ENCODE data around the gene GOLGA6D. TPM values are rescaled to one million over a fixed set of nuclear protein-coding genes. Genes with fewer than 3 reads are reported as not detected.
"Not testable (repeated sequence)": the region's sequence is repeated elsewhere in the genome, so short reads cannot be mapped to it uniquely, and the experiment has no call there.

Gene GOLGA6D
- total RNA-seq, 2 experiments from 2014 or later: not detected

DNA sequence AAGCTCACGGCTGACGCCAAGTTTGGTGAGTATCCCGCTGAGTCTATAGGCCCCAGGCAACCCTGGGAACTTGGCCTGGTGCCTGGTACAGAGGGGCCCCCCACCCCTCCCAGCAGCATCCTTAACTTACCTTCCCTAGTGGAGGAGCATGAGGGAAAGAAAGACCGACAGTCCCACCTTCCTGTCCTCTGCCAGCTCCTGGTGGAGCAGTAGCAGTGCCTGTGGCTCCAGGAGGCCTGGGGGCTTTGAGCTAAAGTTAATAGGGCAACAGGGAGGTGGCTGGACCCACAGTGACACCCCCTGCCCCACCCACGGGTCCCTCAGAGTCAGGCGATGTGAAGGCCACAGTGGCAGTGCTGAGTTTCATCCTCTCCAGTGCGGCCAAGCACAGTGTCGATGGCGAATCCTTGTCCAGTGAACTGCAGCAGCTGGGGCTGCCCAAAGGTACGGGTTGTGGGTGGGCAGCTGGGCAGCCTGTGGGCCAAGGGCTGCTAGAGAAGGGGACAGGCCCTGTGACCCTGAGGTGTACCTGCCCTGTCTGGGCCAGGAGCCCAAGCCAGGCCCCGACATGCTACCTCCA, 56.1 kb downstream of the GOLGA6D start:
- Mint-ChIP-seq H3K36me3 (ENCODE audit: low read depth) (peaks cover 6% of the 10 kb centered on the region), H3K4me3 (no peak overlapping the region), H3K27ac (no peak overlapping the region), H3K9me3 (ENCODE audit: low read depth) (no peaks in the 10 kb centered on the region), H3K27me3 (no peaks in the 10 kb centered on the region), H3K4me1 (peaks cover 12% of the 10 kb centered on the region)
- DNase-seq: no peak
- POLR2A ChIA-PET: no interaction called here
- intact Hi-C loops (cut with DNase I, micrococcal nuclease): no loop called here
- CTCF ChIA-PET: interaction anchor here (1.0 kb wide), 1 partner anchor 29 kb away, joined by 3 read pairs; no protein-coding TSS in a partner anchor
- ATAC-seq: no peak

DNA sequence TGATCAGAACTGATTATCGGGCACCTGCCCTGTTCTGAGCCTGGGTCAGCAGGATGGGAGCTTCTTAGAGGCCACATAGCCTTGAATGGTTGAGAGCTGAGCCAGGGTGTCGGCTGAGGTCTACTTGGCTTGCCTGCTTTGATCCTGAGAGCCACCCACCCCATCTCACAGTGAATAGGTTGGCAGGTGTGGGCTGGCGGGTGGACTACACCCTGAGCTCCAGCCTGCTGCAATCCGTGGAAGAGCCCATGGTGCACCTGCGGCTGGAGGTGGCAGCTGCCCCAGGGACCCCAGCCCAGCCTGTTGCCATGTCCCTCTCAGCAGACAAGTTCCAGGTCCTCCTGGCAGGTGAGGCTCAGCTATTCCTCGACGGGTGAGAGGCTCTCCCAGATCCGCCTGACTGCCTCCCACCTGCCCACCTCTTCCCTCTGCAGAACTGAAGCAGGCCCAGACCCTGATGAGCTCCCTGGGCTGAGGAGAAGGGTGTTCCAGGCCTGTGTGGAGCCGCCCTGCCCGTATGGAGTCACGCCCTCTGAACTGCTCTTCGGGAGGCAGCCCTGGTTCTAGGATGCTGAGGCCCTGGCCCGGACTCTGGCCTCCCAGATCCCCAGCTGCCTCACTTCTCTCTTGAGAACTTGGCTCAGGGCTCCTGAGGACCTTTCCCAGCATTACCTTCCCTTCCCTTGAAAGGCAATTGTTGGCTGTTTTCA, 57.1 kb downstream of the GOLGA6D start:
- Mint-ChIP-seq H3K36me3 (ENCODE audit: low read depth) (peaks cover 6% of the 10 kb centered on the region), H3K4me1 (peaks cover 12% of the 10 kb centered on the region), H3K27me3 (no peaks in the 10 kb centered on the region), H3K27ac (no peak overlapping the region), H3K4me3 (no peak overlapping the region), H3K9me3 (ENCODE audit: low read depth) (no peaks in the 10 kb centered on the region)
- ATAC-seq (no peak), DNase-seq (no peak)
- CTCF ChIA-PET: interaction anchor here (1.0 kb wide), 1 partner anchor 28 kb away, joined by 3 read pairs; no protein-coding TSS in a partner anchor
- intact Hi-C loops (cut with DNase I, micrococcal nuclease): no loop called here
- POLR2A ChIA-PET: interaction anchor here (0.5 kb wide), 1 partner anchor 304 kb away, joined by 4 read pairs; no protein-coding TSS in a partner anchor

DNA sequence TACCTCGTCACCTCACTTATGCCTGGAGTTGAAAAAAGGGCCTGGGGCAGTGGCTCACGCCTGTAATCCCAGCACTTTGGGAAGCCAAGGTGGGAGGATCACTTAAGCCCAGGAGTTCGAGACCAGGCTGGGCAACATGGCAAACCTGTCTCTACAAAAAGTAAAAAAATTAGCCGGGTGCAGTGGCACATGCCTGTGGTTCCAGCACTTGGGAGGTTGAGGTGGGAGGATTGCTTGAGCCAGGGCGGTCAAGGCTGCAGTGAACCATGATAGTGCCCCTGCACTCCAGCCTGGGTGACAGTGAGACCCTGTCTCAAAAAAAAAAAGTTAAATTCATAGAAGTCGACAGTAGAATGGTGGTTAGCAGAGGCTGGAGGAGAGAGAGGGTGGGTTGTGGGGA, 59.6 kb downstream of the GOLGA6D start:
- intact Hi-C loops (cut with DNase I, micrococcal nuclease): no loop called here
- H3K4me3 Mint-ChIP-seq: no peak overlapping the region
- POLR2A ChIA-PET: no interaction called here
- CTCF ChIA-PET: interaction anchor here (0.7 to 1.1 kb wide), 3 partner anchors 25 to 802 kb away, joined by 3 read pairs; no protein-coding TSS in a partner anchor
- H3K27me3 Mint-ChIP-seq: peaks cover 5% of the 10 kb centered on the region
- no peak for ATAC-seq
- H3K27ac Mint-ChIP-seq: no peak overlapping the region
- DNase-seq: no peak
- H3K4me1 Mint-ChIP-seq: peaks cover 4% of the 10 kb centered on the region
- H3K9me3 Mint-ChIP-seq (ENCODE audit: low read depth): no peaks in the 10 kb centered on the region
- peaks cover 6% of the 10 kb centered on the region for H3K36me3 Mint-ChIP-seq (ENCODE audit: low read depth)

DNA sequence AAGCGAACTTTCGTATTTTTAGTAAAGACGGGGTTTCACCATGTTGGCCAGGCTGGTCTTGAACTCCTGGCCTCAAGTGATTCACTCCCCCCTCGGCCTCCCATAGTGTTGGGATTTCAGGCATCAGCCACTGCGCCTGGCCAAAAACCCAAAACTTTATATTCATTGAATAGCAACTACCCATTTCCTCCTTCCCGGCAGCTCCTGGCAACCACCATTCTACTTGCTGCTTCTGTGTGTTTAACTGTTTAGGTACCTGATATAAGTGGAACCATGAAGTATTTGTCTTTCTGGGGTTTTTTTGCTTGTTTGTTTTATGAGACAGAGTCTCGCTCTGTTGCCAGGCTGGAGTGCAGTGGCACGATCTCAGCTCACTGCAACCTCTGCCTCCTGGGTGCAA, 61.3 kb downstream of the GOLGA6D start:
- H3K4me3 Mint-ChIP-seq; H3K27ac Mint-ChIP-seq; H3K27me3 Mint-ChIP-seq; H3K9me3 Mint-ChIP-seq (ENCODE audit: low read depth); ATAC-seq; intact Hi-C loops (cut with DNase I, micrococcal nuclease); H3K36me3 Mint-ChIP-seq (ENCODE audit: low read depth); POLR2A ChIA-PET; CTCF ChIA-PET; DNase-seq: not testable (repeated sequence)
- peaks cover 12% of the 10 kb centered on the region for H3K4me1 Mint-ChIP-seq

Other genes with a start within 250 kb of the GOLGA6D start
- 10 to 100 TPM; 18.6 to 25.1 TPM for gene C15orf39, start 81.0 kb upstream of the GOLGA6D start, total RNA-seq
- not detected for gene GOLGA6C, start 24.5 kb upstream of the GOLGA6D start, total RNA-seq
- 10 to 100 TPM; 47.1 to 67.8 TPM for gene COMMD4, start 53.2 kb downstream of the GOLGA6D start, total RNA-seq
- gene NEIL1, start 64.2 kb downstream of the GOLGA6D start, total RNA-seq: 1 to 10 TPM; 6.5 to 6.9 TPM
- 100 to 1,000 TPM; 119 to 181 TPM for gene MAN2C1, start 85.8 kb downstream of the GOLGA6D start, total RNA-seq
- 10 to 100 TPM; 87.4 to 92.0 TPM for gene SIN3A, start 168.9 kb downstream of the GOLGA6D start, total RNA-seq